ENCODE measurements around the gene HDAC9.

- no peak for TF ChIP-seq CTCF (IDR thresholded peaks at IDR 0.05)
- TF ChIP-seq POLR2A (IDR thresholded peaks at IDR 0.05), result no peak
These were observed 292.5 kb downstream of the HDAC9 start for GRCh38 chr7:18788026-18788425.
